ENCODE measurements around the gene NRXN2.
"Not testable (repeated sequence)": the region's sequence is repeated elsewhere in the genome, so short reads cannot be mapped to it uniquely, and the experiment has no call there.

The NRXN2 gene

GRCh38 chr11:64598797-64599697 lies 124.0 kb downstream of the NRXN2 start:
- no peak overlapping the region for H2AFZ ChIP-seq (ENCODE audit: low read length)
- no peaks in the 10 kb centered on the region for H3K4me1 ChIP-seq (ENCODE audit: insufficient read depth, low read length, severe bottlenecking)
- H3F3A ChIP-seq (ENCODE audit: insufficient read depth, low read length), result no peaks in the 10 kb centered on the region
- no peak overlapping the region for H3K4me2 ChIP-seq (ENCODE audit: low read length)
- H4K20me1 ChIP-seq (ENCODE audit: insufficient read depth, low read length), result no peaks in the 10 kb centered on the region
- H3K9me2 ChIP-seq (ENCODE audit: low read depth, low read length), result no peaks in the 10 kb centered on the region
- TF ChIP-seq EZH2 (IDR thresholded peaks at IDR 0.05; ENCODE audit: borderline replicate concordance, low read length) (no peak), CTCF (IDR thresholded peaks at IDR 0.05; ENCODE audit: low read length) (no peak)
- no peak overlapping the region for H3K4me3 ChIP-seq (ENCODE audit: low read depth, low read length, poor library complexity, severe bottlenecking)
- H3K36me3 ChIP-seq (ENCODE audit: insufficient read depth, low read length), result no peaks in the 10 kb centered on the region
- 0 out of 2 replicates have a peak, but pooled peaks cover 3% of the 10 kb centered on the region for H3K9me3 ChIP-seq (ENCODE audit: low read length)
- 0 out of 2 replicates have a peak, but pooled peaks cover 4% of the 10 kb centered on the region for H3K27me3 ChIP-seq (ENCODE audit: insufficient read depth, low read length)
- no peaks in the 10 kb centered on the region for H3K79me2 ChIP-seq (ENCODE audit: insufficient read depth, low read length)
- H3K9ac ChIP-seq (ENCODE audit: low read length), result no peak overlapping the region
- H3K27ac ChIP-seq (ENCODE audit: low read depth, low read length, poor library complexity, severe bottlenecking), result no peak overlapping the region

GRCh38 chr11:64598106-64598796 lies 124.7 kb downstream of the NRXN2 start:
- H3K79me2 ChIP-seq (ENCODE audit: insufficient read depth, low read length), result no peaks in the 10 kb centered on the region
- no peak overlapping the region for H3K9ac ChIP-seq (ENCODE audit: low read length)
- TF ChIP-seq EZH2 (IDR thresholded peaks at IDR 0.05; ENCODE audit: borderline replicate concordance, low read length) (no peak), CTCF (IDR thresholded peaks at IDR 0.05; ENCODE audit: low read length) (no peak)

GRCh38 chr11:64597671-64598101 lies 125.3 kb downstream of the NRXN2 start:
- H3K36me3 ChIP-seq (ENCODE audit: insufficient read depth, low read length), result no peaks in the 10 kb centered on the region
- H3K79me2 ChIP-seq (ENCODE audit: insufficient read depth, low read length), result no peaks in the 10 kb centered on the region
- H3K4me3 ChIP-seq (ENCODE audit: low read depth, low read length, poor library complexity, severe bottlenecking), result no peak overlapping the region
- H3K4me2 ChIP-seq (ENCODE audit: low read length), result no peak overlapping the region
- no peak overlapping the region for H3K9ac ChIP-seq (ENCODE audit: low read length)
- no peaks in the 10 kb centered on the region for H4K20me1 ChIP-seq (ENCODE audit: insufficient read depth, low read length)
- H3K9me3 ChIP-seq (ENCODE audit: low read length), result 0 out of 2 replicates have a peak, but pooled peaks cover 3% of the 10 kb centered on the region
- no peak overlapping the region for H3K27ac ChIP-seq (ENCODE audit: low read depth, low read length, poor library complexity, severe bottlenecking)
- no peaks in the 10 kb centered on the region for H3K9me2 ChIP-seq (ENCODE audit: low read depth, low read length)
- no peaks in the 10 kb centered on the region for H3K4me1 ChIP-seq (ENCODE audit: insufficient read depth, low read length, severe bottlenecking)
- H3F3A ChIP-seq (ENCODE audit: insufficient read depth, low read length), result no peaks in the 10 kb centered on the region
- TF ChIP-seq EZH2 (IDR thresholded peaks at IDR 0.05; ENCODE audit: borderline replicate concordance, low read length) (no peak), CTCF (IDR thresholded peaks at IDR 0.05; ENCODE audit: low read length) (no peak)
- 0 out of 2 replicates have a peak, but pooled peaks cover 4% of the 10 kb centered on the region for H3K27me3 ChIP-seq (ENCODE audit: insufficient read depth, low read length)
- no peak overlapping the region for H2AFZ ChIP-seq (ENCODE audit: low read length)

More at GRCh38 chr11:64598106-64598796, 124.7 kb downstream of the NRXN2 start:
- no peaks in the 10 kb centered on the region for H3F3A ChIP-seq (ENCODE audit: insufficient read depth, low read length)
- H3K4me1 ChIP-seq (ENCODE audit: insufficient read depth, low read length, severe bottlenecking), result no peaks in the 10 kb centered on the region
- no peak overlapping the region for H3K27ac ChIP-seq (ENCODE audit: low read depth, low read length, poor library complexity, severe bottlenecking)
- H3K4me2 ChIP-seq (ENCODE audit: low read length), result no peak overlapping the region
- no peaks in the 10 kb centered on the region for H3K36me3 ChIP-seq (ENCODE audit: insufficient read depth, low read length)
- 0 out of 2 replicates have a peak, but pooled peaks cover 3% of the 10 kb centered on the region for H3K9me3 ChIP-seq (ENCODE audit: low read length)
- H4K20me1 ChIP-seq (ENCODE audit: insufficient read depth, low read length), result no peaks in the 10 kb centered on the region
- H3K4me3 ChIP-seq (ENCODE audit: low read depth, low read length, poor library complexity, severe bottlenecking), result no peak overlapping the region
- no peaks in the 10 kb centered on the region for H3K9me2 ChIP-seq (ENCODE audit: low read depth, low read length)
- 0 out of 2 replicates have a peak, but pooled peaks cover 4% of the 10 kb centered on the region for H3K27me3 ChIP-seq (ENCODE audit: insufficient read depth, low read length)
- no peak overlapping the region for H2AFZ ChIP-seq (ENCODE audit: low read length)

- not testable (repeated sequence) for H3F3A ChIP-seq (ENCODE audit: insufficient read depth, low read length); H3K9ac ChIP-seq (ENCODE audit: low read length); H3K27ac ChIP-seq (ENCODE audit: low read depth, low read length, poor library complexity, severe bottlenecking); H3K4me3 ChIP-seq (ENCODE audit: low read depth, low read length, poor library complexity, severe bottlenecking); H3K9me2 ChIP-seq (ENCODE audit: low read depth, low read length); H2AFZ ChIP-seq (ENCODE audit: low read length); H3K9me3 ChIP-seq (ENCODE audit: low read length); H3K4me2 ChIP-seq (ENCODE audit: low read length); H3K4me1 ChIP-seq (ENCODE audit: insufficient read depth, low read length, severe bottlenecking); H4K20me1 ChIP-seq (ENCODE audit: insufficient read depth, low read length); H3K79me2 ChIP-seq (ENCODE audit: insufficient read depth, low read length); H3K36me3 ChIP-seq (ENCODE audit: insufficient read depth, low read length); H3K27me3 ChIP-seq (ENCODE audit: insufficient read depth, low read length)
Observed at GRCh38 chr11:64595922-64596321, 127.1 kb downstream of the NRXN2 start.
